ENCODE results near the gene WLS. TPM values are rescaled to one million over a fixed set of nuclear protein-coding genes. Genes with fewer than 3 reads are reported as not detected.
A peak's percentile ranks its signal among the peaks of the same experiment; 100 is the strongest.

Gene WLS
- total and polyA plus RNA-seq, 2 experiments from 2014 or later: 0.87 to 1.2 TPM

GRCh38 chr1:68111519-68112436 lies 120.5 kb downstream of the WLS start:
- no peaks in the 10 kb centered on the region for H3F3A ChIP-seq (replicated peaks; ENCODE audit: low read depth)
- no peak overlapping the region for H3K27ac Mint-ChIP-seq
- DNase-seq (ENCODE audit: low spot score): peak; percentile 43
- H3K27ac ChIP-seq (ENCODE audit: low read depth): no peak overlapping the region
- no peaks in the 10 kb centered on the region for H4K20me1 ChIP-seq (replicated peaks; ENCODE audit: insufficient read depth)
- peaks cover 11% of the 10 kb centered on the region; the same call in 2 of the 3 replicates for H3K4me1 Mint-ChIP-seq
- H3K4me3 ChIP-seq: no peak overlapping the region
- no peaks in the 10 kb centered on the region for H3K27me3 ChIP-seq (ENCODE audit: insufficient read depth)
- H3K9me3 Mint-ChIP-seq: no peaks in the 10 kb centered on the region
- H3K36me3 ChIP-seq (ENCODE audit: insufficient read depth): no peaks in the 10 kb centered on the region
- H3K4me1 ChIP-seq (ENCODE audit: insufficient read depth): no peaks in the 10 kb centered on the region
- H3K36me3 Mint-ChIP-seq (ENCODE audit: low read depth): no peaks in the 10 kb centered on the region
- ATAC-seq: peak; percentile 77
- H3K4me2 ChIP-seq: no peak overlapping the region
- no peaks in the 10 kb centered on the region for H3K27me3 Mint-ChIP-seq (ENCODE audit: insufficient read depth, low read depth, poor library complexity)
- peak overlapping the region; percentile 89 for H2AFZ ChIP-seq
- no peak overlapping the region for H3K4me3 Mint-ChIP-seq
- H3K9me2 ChIP-seq (ENCODE audit: insufficient read depth): no peaks in the 10 kb centered on the region
- no peaks in the 10 kb centered on the region for H3K79me2 ChIP-seq (replicated peaks; ENCODE audit: insufficient read depth)
- TF ChIP-seq NANOG (IDR thresholded peaks at IDR 0.05; ENCODE audit: borderline replicate concordance) (no peak), CTCF (conservative IDR thresholded peaks at IDR 0.05; ENCODE audit: low read depth in 2 of 2) (peak; percentile 42 to 68)

- no peak overlapping the region for H2AFZ ChIP-seq
- H3K4me3 Mint-ChIP-seq: no peak overlapping the region
- H3K4me1 Mint-ChIP-seq: peaks cover 11% of the 10 kb centered on the region
- H3K27ac Mint-ChIP-seq: no peak overlapping the region
- no peaks in the 10 kb centered on the region for H3K27me3 Mint-ChIP-seq (ENCODE audit: insufficient read depth, low read depth, poor library complexity)
- no peaks in the 10 kb centered on the region for H4K20me1 ChIP-seq (replicated peaks; ENCODE audit: insufficient read depth)
- H3K4me2 ChIP-seq: no peak overlapping the region
- no peaks in the 10 kb centered on the region for H3K9me3 Mint-ChIP-seq
- H3K36me3 Mint-ChIP-seq (ENCODE audit: low read depth): no peaks in the 10 kb centered on the region
- no peak overlapping the region for H3K4me3 ChIP-seq
- no peaks in the 10 kb centered on the region for H3F3A ChIP-seq (replicated peaks; ENCODE audit: low read depth)
- H3K9me2 ChIP-seq (ENCODE audit: insufficient read depth): no peaks in the 10 kb centered on the region
- H3K79me2 ChIP-seq (replicated peaks; ENCODE audit: insufficient read depth): no peaks in the 10 kb centered on the region
- no peaks in the 10 kb centered on the region for H3K27me3 ChIP-seq (ENCODE audit: insufficient read depth)
- no peaks in the 10 kb centered on the region; the same call in 1 of the 2 replicates for H3K36me3 ChIP-seq (ENCODE audit: insufficient read depth)
- no peak for DNase-seq (ENCODE audit: low spot score)
- H3K27ac ChIP-seq (ENCODE audit: low read depth): no peak overlapping the region
- peak; percentile 36; the same call in 1 of the 3 replicates for ATAC-seq
- no peaks in the 10 kb centered on the region for H3K4me1 ChIP-seq (ENCODE audit: insufficient read depth)
- no peak for TF ChIP-seq EZH2 (IDR thresholded peaks at IDR 0.05; ENCODE audit: low read depth, unreplicated experiment)
- no peak for TF ChIP-seq ZNF114 (CRISPR knock-in tag; IDR thresholded peaks at IDR 0.05)
- TF ChIP-seq REST (IDR thresholded peaks at IDR 0.05; ENCODE audit: unreplicated experiment): no peak
- TF ChIP-seq ETS1 (IDR thresholded peaks at IDR 0.05): no peak
- no peak for TF ChIP-seq CTCF (conservative IDR thresholded peaks at IDR 0.05; ENCODE audit: low read depth in 2 of 2)
- no peak for TF ChIP-seq ZNF331 (CRISPR knock-in tag; IDR thresholded peaks at IDR 0.05; ENCODE audit: low read depth)
- TF ChIP-seq POLR2AphosphoS5 (IDR thresholded peaks at IDR 0.05; ENCODE audit: low read depth): no peak
- TF ChIP-seq JUNB (IDR thresholded peaks at IDR 0.05; ENCODE audit: unreplicated experiment): no peak
- no peak for TF ChIP-seq EZH2phosphoT487 (IDR thresholded peaks at IDR 0.05; ENCODE audit: unreplicated experiment)
- TF ChIP-seq NANOG (IDR thresholded peaks at IDR 0.05; ENCODE audit: borderline replicate concordance): no peak
Observed at GRCh38 chr1:68107771-68108170, 124.6 kb downstream of the WLS start.
